ENCODE results near the gene CGREF1.

GRCh38 chr2:27147935-27148334 is 29.0 kb upstream of the CGREF1 start:
- TF ChIP-seq CTCF (IDR thresholded peaks at IDR 0.05; ENCODE audit: low read length) (no peak), EZH2phosphoT487 (IDR thresholded peaks at IDR 0.05; ENCODE audit: low read length) (no peak)

Measured in MM.1S (cell line).